Endothelial cell of umbilical vein (primary cell): ENCODE results near the gene VGLL4. TPM values are rescaled to one million over a fixed set of nuclear protein-coding genes. Genes with fewer than 3 reads are reported as not detected.
A peak's percentile ranks its signal among the peaks of the same experiment; 100 is the strongest.

Experiments used
- BruUV-seq: library from RNA; stranded (reverse); fragments of 400-500 nt; replicated peaks from 2 replicates; lab custom pipeline; 2021; lab: Mats Ljungman, UMichigan
- CTCF ChIA-PET: fragments of 300-600, 350-600 bp; sonication (Branson Sonifier 250); formaldehyde crosslinking; loops from one replicate; lab custom pipeline; 2021; ENCODE audit warnings: antibody characterized with exemption, inconsistent platforms; lab: Charles Lee
- POLR2A ChIA-PET: fragments of 300-600, 350-600 bp; sonication (Branson Sonifier 250); formaldehyde crosslinking; loops from one replicate; lab custom pipeline; 2021; ENCODE audit warnings: antibody characterized with exemption, inconsistent platforms; lab: Charles Lee
- DNase-seq: peaks from one replicate; pipeline ENCODE4 v3.0.0-alpha.2; 2011; ENCODE audit warnings: low read depth, low spot score
- FAIRE-seq: peaks from 2 replicates; lab custom pipeline; 2011; peaks lifted over from hg19 to GRCh38; lab: Jason Lieb, UNC
- H2AFZ ChIP-seq: 2 replicates; pipeline ENCODE4 v1.6.0; 2012; ENCODE audit warnings: low read depth, low read length, control low read depth, inconsistent platforms
- H3K27ac ChIP-seq: 2 replicates; pipeline ENCODE4 v1.5.1; 2011; ENCODE audit warnings: low read depth, mild to moderate bottlenecking, control low read depth, low read length, moderate library complexity; ENCODE audit not compliant: insufficient read depth
- H3K27me3 ChIP-seq, 2 experiments: 2 replicates each; pipeline versions ENCODE4 v1.6.0 to v1.6.1; 2011; ENCODE audit warnings: low read length in 2 of 2, mixed read lengths in 1 of 2; ENCODE audit not compliant: control insufficient read depth in 2 of 2, insufficient read depth in 2 of 2
- H3K36me3 ChIP-seq, 2 experiments: 2 replicates in 1 of 2; 3 replicates in 1 of 2; pipeline ENCODE4 v1.5.1; 2011; ENCODE audit warnings: low read length in 2 of 2, mild to moderate bottlenecking in 1 of 2, moderate library complexity in 1 of 2; ENCODE audit not compliant: control insufficient read depth in 2 of 2, insufficient read depth in 2 of 2; ENCODE audit errors: extremely low read depth in 1 of 2
- H3K4me1 ChIP-seq: 3 replicates; pipeline ENCODE4 v1.5.1; 2011; ENCODE audit warnings: mild to moderate bottlenecking, low read length; ENCODE audit not compliant: control insufficient read depth, insufficient read depth; ENCODE audit errors: extremely low read depth
- H3K4me2 ChIP-seq: 2 replicates; pipeline ENCODE4 v1.6.1; 2011; ENCODE audit warnings: low read length, control low read depth, mixed read lengths; ENCODE audit not compliant: insufficient read depth
- H3K4me3 ChIP-seq, 3 experiments: fragments of 200-600 bp in 1 of 3; sonication (generic), shearing (Covaris generic) in 1 of 3; replicated peaks in 1 of 3; 2 replicates each; pipeline ENCODE4 v1.5.1; 2011 to 2016; ENCODE audit warnings: control low read depth in 3 of 3, low read length in 3 of 3, mild to moderate bottlenecking in 2 of 3, inconsistent platforms in 1 of 3, low read depth in 1 of 3, moderate library complexity in 1 of 3; ENCODE audit not compliant: insufficient read depth in 1 of 3
- H3K79me2 ChIP-seq: 2 replicates; pipeline ENCODE4 v1.6.0; 2012; ENCODE audit warnings: low read length, inconsistent platforms; ENCODE audit not compliant: control insufficient read depth, insufficient read depth
- H3K9ac ChIP-seq: replicated peaks from 2 replicates; pipeline ENCODE3; 2011; ENCODE audit warnings: low read length, control low read depth; ENCODE audit not compliant: insufficient read depth; ENCODE audit errors: extremely low read depth
- H3K9me1 ChIP-seq: replicated peaks from 3 replicates; pipeline ENCODE4 v1.6.0; 2011; ENCODE audit warnings: mild to moderate bottlenecking, low read length; ENCODE audit not compliant: control insufficient read depth, insufficient read depth; ENCODE audit errors: extremely low read depth
- H3K9me3 ChIP-seq: replicated peaks from 2 replicates; pipeline ENCODE4 v1.5.1; 2012; ENCODE audit warnings: low read length, inconsistent platforms; ENCODE audit not compliant: control insufficient read depth, insufficient read depth
- H4K20me1 ChIP-seq: replicated peaks from 2 replicates; pipeline ENCODE3; 2011; ENCODE audit warnings: mild to moderate bottlenecking, low read length; ENCODE audit not compliant: control insufficient read depth, insufficient read depth; ENCODE audit errors: extremely low read depth
- EZH2 ChIP-seq: IDR thresholded peaks from 2 replicates; pipeline ENCODE4 v1.6.1; 2012; ENCODE audit warnings: borderline replicate concordance, low read depth, mild to moderate bottlenecking, moderate library complexity, low read length, inconsistent platforms; ENCODE audit not compliant: severe bottlenecking
- FOS ChIP-seq: IDR thresholded peaks from 2 replicates; pipeline ENCODE4 v1.6.1; 2011; ENCODE audit warnings: mild to moderate bottlenecking, low read length, moderate library complexity, borderline replicate concordance; ENCODE audit not compliant: insufficient read depth
- GATA2 ChIP-seq: IDR thresholded peaks from 2 replicates; pipeline ENCODE4 v1.7.0; 2011; ENCODE audit warnings: low read depth, mild to moderate bottlenecking, moderate library complexity, mixed read lengths, low read length; ENCODE audit not compliant: insufficient read length, insufficient read depth
- JUN ChIP-seq: IDR thresholded peaks from 2 replicates; pipeline ENCODE4 v1.6.1; 2011; ENCODE audit warnings: borderline replicate concordance, low read depth; ENCODE audit not compliant: insufficient read length, insufficient read depth
- MAX ChIP-seq: IDR thresholded peaks from 2 replicates; pipeline ENCODE4 v1.6.1; 2011; ENCODE audit not compliant: insufficient read depth, insufficient read length
- MYC ChIP-seq: IDR thresholded peaks from one replicate; pipeline ENCODE4 v1.6.1; 2011; ENCODE audit warnings: mild to moderate bottlenecking, low read depth, low read length
- POLR2A ChIP-seq: IDR thresholded peaks from 2 replicates; pipeline ENCODE4 v1.6.1; 2012; ENCODE audit warnings: low read depth, mild to moderate bottlenecking, control low read depth, low read length
- POLR2AphosphoS5 ChIP-seq: IDR thresholded peaks from 2 replicates; pipeline ENCODE4 v1.6.1; 2012; ENCODE audit warnings: low read depth, mild to moderate bottlenecking, control low read depth, low read length, moderate library complexity; ENCODE audit not compliant: insufficient read depth
- dilution Hi-C: fragments of 300-500 bp; cut with MboI; formaldehyde crosslinking; loops from one replicate; pipeline ENCODE4 v1.15.0; 2019; ENCODE audit warnings: low sequenced_read_pairs; ENCODE audit not compliant: extremely low pct_ligation_motif_present
- intact Hi-C: fragments of 100-400 bp; cut with micrococcal nuclease; formaldehyde crosslinking; loops from one replicate; pipeline ENCODE4 v1.10.0; 2022
- polyA plus RNA-seq, 4 experiments: library from polyadenylated mRNA; depleted of rRNA in 3 of 4; stranded (reverse) in 3 of 4; unstranded in 1 of 4; fragments of >200 nt; gene quantifications; 2 replicates each; pipeline versions ENCODE4 v1.2.1 to v1.2.3, GENCODE V29; 2011 to 2012; ENCODE audit warnings: missing spikeins in 1 of 4
- total RNA-seq: library from RNA; stranded (reverse); gene quantifications from 2 replicates; pipeline ENCODE4 v1.2.3, GENCODE V29; 2021
- TF ChIP-seq, protein P1 (sequence below), 2 donors: IDR thresholded peaks; 1 replicate in 1 of 2; 2 replicates in 1 of 2; pipeline ENCODE4 v1.5.1; 2011; ENCODE audit warnings: low read length in 2 of 2, mild to moderate bottlenecking in 2 of 2, moderate library complexity in 2 of 2, control low read depth in 1 of 2, inconsistent platforms in 1 of 2, low read depth in 1 of 2; ENCODE audit not compliant: insufficient read depth in 1 of 2; ENCODE audit errors: extremely low read depth in 1 of 2

Gene VGLL4
- total and polyA plus RNA-seq, 2 donors (not counting 3 experiments of a cell fraction or from before 2014, with no cell fraction given), result 67.0 to 78.9 TPM

DNA sequence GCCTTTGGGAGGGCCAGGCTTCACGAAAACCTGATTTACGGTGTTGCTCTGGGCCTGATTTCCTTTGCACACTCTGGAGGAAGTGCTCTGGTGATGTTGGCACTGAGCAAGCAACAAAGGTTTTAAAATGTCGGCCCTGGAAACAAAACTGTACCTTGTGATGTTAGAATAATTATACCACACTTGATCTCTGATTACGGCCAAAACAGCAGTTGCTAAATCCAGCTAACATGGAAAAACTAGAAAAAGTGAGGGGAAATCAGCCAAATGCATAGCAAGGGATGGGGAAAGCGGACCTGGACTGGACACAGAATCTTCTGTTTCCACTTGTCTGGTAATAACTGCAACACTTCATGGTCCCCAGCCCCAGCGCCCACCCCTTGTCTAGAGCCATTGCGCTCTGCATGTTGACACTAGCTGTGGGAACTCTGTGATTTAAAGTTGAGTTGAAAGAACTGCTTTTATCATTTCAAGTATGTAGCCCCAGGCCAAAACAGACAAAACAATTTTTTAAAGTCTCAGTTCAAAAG, 120.1 kb downstream of the VGLL4 start:
- H3K9me3 ChIP-seq, result no peaks in the 10 kb centered on the region
- dilution Hi-C loops (no loop called here), intact Hi-C loops (no loop called here)
- ChIA-PET POLR2A (no interaction called here), CTCF (interaction anchor here (0.8 kb wide), 1 partner anchor 12 kb away, joined by 3 read pairs; no protein-coding TSS in a partner anchor)
- peaks cover 8% of the 10 kb centered on the region for H3K4me1 ChIP-seq
- FAIRE-seq (peak; percentile 70), DNase-seq (peak; percentile 84)
- H3K9me1 ChIP-seq, result no peaks in the 10 kb centered on the region
- no peak overlapping the region for H3K27ac ChIP-seq
- no peaks in the 10 kb centered on the region for H4K20me1 ChIP-seq
- peak overlapping the region; percentile 47 for H2AFZ ChIP-seq
- BruUV-seq, result no TSS peak
- H3K9ac ChIP-seq, result no peak overlapping the region
- no peaks in the 10 kb centered on the region for H3K79me2 ChIP-seq
- TF ChIP-seq JUN (no peak), MAX (no peak), EZH2 (no peak), POLR2AphosphoS5 (no peak), POLR2A (no peak), FOS (no peak), GATA2 (no peak), MYC (no peak)
- TF ChIP-seq, protein P1, sequence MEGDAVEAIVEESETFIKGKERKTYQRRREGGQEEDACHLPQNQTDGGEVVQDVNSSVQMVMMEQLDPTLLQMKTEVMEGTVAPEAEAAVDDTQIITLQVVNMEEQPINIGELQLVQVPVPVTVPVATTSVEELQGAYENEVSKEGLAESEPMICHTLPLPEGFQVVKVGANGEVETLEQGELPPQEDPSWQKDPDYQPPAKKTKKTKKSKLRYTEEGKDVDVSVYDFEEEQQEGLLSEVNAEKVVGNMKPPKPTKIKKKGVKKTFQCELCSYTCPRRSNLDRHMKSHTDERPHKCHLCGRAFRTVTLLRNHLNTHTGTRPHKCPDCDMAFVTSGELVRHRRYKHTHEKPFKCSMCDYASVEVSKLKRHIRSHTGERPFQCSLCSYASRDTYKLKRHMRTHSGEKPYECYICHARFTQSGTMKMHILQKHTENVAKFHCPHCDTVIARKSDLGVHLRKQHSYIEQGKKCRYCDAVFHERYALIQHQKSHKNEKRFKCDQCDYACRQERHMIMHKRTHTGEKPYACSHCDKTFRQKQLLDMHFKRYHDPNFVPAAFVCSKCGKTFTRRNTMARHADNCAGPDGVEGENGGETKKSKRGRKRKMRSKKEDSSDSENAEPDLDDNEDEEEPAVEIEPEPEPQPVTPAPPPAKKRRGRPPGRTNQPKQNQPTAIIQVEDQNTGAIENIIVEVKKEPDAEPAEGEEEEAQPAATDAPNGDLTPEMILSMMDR (IDR thresholded peaks at IDR 0.05; ENCODE audit: extremely low read depth in 1 of 2, insufficient read depth in 1 of 2, low read depth in 1 of 2, low read length in 2 of 2), result no peak
- no peak overlapping the region for H3K4me2 ChIP-seq
- H3K4me3 ChIP-seq, result no peak overlapping the region
- H3K36me3 ChIP-seq, result no peaks in the 10 kb centered on the region
- no peaks in the 10 kb centered on the region for H3K27me3 ChIP-seq
